SK-N-SH treated with all-trans-retinoic acid at 6 μM for 48 hours (cell line): ENCODE data around the gene CHCHD5.

Experiments
- ATAC-seq: fragments of 200-7000 bp; cut with Tn5 transposase; 3 replicates; pipeline ENCODE4 v1.9.1; 2020; ENCODE audit warnings: mild to moderate bottlenecking, moderate library complexity
- BACH2 ChIP-seq: fragments of 250-450 bp; sonication (Bioruptor Pico); IDR thresholded peaks from 2 replicates; pipeline ENCODE4 v1.9.0; 2021; ENCODE audit warnings: mild to moderate bottlenecking, borderline replicate concordance
- CSDC2 ChIP-seq: fragments of 250-450 bp; sonication (Bioruptor Pico); IDR thresholded peaks from 2 replicates; pipeline ENCODE4 v1.5.0; 2020; ENCODE audit warnings: mild to moderate bottlenecking, moderate library complexity
- ESRRG ChIP-seq: fragments of 250-450 bp; sonication (Bioruptor Pico); IDR thresholded peaks from 2 replicates; pipeline ENCODE4 v1.6.1; 2021; ENCODE audit warnings: mild to moderate bottlenecking
- ISL1 ChIP-seq: fragments of 250-450 bp; sonication (Bioruptor Pico); IDR thresholded peaks from 2 replicates; pipeline ENCODE4 v2.1.2; 2022; ENCODE audit warnings: mild to moderate bottlenecking, moderate library complexity
- OSR1 ChIP-seq: fragments of 250-450 bp; sonication (Bioruptor Pico); IDR thresholded peaks from 2 replicates; pipeline ENCODE4 v1.8.0; 2022; ENCODE audit warnings: moderate library complexity, mild to moderate bottlenecking, inconsistent platforms
- SNAI2 ChIP-seq: fragments of 250-450 bp; sonication (Bioruptor Pico); IDR thresholded peaks from 2 replicates; pipeline ENCODE4 v1.5.0; 2020; ENCODE audit warnings: mild to moderate bottlenecking, moderate library complexity
- TCF4 ChIP-seq: fragments of 250-450 bp; sonication (Bioruptor Pico); IDR thresholded peaks from 2 replicates; pipeline ENCODE4 v1.8.0; 2021; ENCODE audit warnings: mild to moderate bottlenecking, moderate library complexity, borderline replicate concordance
- TOX ChIP-seq: fragments of 250-450 bp; sonication (Bioruptor Pico); IDR thresholded peaks from 2 replicates; pipeline ENCODE4 v1.8.0; 2021; ENCODE audit warnings: mild to moderate bottlenecking, moderate library complexity, borderline replicate concordance
- ZFP3 ChIP-seq: fragments of 250-450 bp; sonication (Bioruptor Pico); IDR thresholded peaks from 2 replicates; pipeline ENCODE4 v1.5.0; 2020; ENCODE audit warnings: mild to moderate bottlenecking, moderate library complexity
- ZFP30 ChIP-seq: fragments of 450-650 bp; formaldehyde crosslinking; IDR thresholded peaks from 2 replicates; pipeline ENCODE4 v1.5.0; 2022; ENCODE audit warnings: mild to moderate bottlenecking, moderate library complexity
- ZNF565 ChIP-seq: fragments of 450-650 bp; formaldehyde crosslinking; conservative IDR thresholded peaks from 2 replicates; pipeline ENCODE4 v1.5.0; 2020; ENCODE audit warnings: low read depth, mild to moderate bottlenecking, moderate library complexity
- ZNF70 ChIP-seq: fragments of 450-650 bp; formaldehyde crosslinking; IDR thresholded peaks from 2 replicates; pipeline ENCODE4 v1.5.0; 2020; ENCODE audit warnings: mild to moderate bottlenecking, moderate library complexity
- ZNF8 ChIP-seq: fragments of 450-650 bp; formaldehyde crosslinking; IDR thresholded peaks from 2 replicates; pipeline ENCODE4 v1.5.0; 2020; ENCODE audit warnings: mild to moderate bottlenecking, moderate library complexity
- TF ChIP-seq, protein P1 (sequence below): fragments of 250-450 bp; sonication (Bioruptor Pico); IDR thresholded peaks from 2 replicates; pipeline ENCODE4 v1.5.0; 2020; ENCODE audit warnings: mild to moderate bottlenecking, moderate library complexity
- TF ChIP-seq, protein P2 (sequence below): fragments of 250-450 bp; sonication (Bioruptor Pico); IDR thresholded peaks from 2 replicates; pipeline ENCODE4 v1.8.0; 2021; ENCODE audit warnings: low read depth, mild to moderate bottlenecking, moderate library complexity, borderline replicate concordance
- TF ChIP-seq, protein P3 (sequence below): fragments of 250-450 bp; sonication (Bioruptor Pico); IDR thresholded peaks from 2 replicates; pipeline ENCODE4 v1.8.0; 2020; ENCODE audit warnings: mild to moderate bottlenecking, moderate library complexity, borderline replicate concordance
- TF ChIP-seq, protein P4 (sequence below): fragments of 250-450 bp; sonication (Bioruptor Pico); IDR thresholded peaks from 2 replicates; pipeline ENCODE4 v1.5.1; 2021; ENCODE audit warnings: mild to moderate bottlenecking, moderate library complexity

CHCHD5 gene

DNA sequence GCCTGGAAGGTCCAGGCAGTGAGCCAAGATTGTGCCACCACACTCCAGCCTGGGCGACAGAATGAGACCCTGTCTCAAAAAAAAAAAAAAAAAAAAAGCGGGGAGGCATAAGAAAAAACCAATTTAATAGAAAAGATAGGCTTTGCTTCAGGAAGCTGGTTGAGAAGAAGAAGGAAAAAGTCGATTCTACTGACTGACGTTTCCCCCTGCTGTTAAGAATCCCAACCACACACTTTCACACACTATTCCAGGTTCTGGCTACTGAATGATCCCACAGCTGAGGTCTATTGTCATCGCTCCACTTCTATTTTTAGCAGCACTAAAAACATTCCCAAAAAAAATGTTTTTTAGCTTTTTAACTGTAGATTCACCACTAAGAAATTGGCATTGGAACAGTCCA is 6.7 kb upstream of the CHCHD5 start:
- ATAC-seq, result peak; percentile 46; the same call in 2 of the 3 replicates
- no peak for TF ChIP-seq CSDC2 (CRISPR knock-in tag)
- no peak for TF ChIP-seq ZNF70 (CRISPR knock-in tag)
- no peak for TF ChIP-seq BACH2
- TF ChIP-seq, protein P1, sequence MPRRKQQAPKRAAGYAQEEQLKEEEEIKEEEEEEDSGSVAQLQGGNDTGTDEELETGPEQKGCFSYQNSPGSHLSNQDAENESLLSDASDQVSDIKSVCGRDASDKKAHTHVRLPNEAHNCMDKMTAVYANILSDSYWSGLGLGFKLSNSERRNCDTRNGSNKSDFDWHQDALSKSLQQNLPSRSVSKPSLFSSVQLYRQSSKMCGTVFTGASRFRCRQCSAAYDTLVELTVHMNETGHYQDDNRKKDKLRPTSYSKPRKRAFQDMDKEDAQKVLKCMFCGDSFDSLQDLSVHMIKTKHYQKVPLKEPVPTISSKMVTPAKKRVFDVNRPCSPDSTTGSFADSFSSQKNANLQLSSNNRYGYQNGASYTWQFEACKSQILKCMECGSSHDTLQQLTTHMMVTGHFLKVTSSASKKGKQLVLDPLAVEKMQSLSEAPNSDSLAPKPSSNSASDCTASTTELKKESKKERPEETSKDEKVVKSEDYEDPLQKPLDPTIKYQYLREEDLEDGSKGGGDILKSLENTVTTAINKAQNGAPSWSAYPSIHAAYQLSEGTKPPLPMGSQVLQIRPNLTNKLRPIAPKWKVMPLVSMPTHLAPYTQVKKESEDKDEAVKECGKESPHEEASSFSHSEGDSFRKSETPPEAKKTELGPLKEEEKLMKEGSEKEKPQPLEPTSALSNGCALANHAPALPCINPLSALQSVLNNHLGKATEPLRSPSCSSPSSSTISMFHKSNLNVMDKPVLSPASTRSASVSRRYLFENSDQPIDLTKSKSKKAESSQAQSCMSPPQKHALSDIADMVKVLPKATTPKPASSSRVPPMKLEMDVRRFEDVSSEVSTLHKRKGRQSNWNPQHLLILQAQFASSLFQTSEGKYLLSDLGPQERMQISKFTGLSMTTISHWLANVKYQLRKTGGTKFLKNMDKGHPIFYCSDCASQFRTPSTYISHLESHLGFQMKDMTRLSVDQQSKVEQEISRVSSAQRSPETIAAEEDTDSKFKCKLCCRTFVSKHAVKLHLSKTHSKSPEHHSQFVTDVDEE (CRISPR knock-in tag), result no peak
- no peak for TF ChIP-seq TCF4
- no peak for TF ChIP-seq ISL1 (CRISPR knock-in tag)
- TF ChIP-seq ZFP30, result no peak
- TF ChIP-seq, protein P2, sequence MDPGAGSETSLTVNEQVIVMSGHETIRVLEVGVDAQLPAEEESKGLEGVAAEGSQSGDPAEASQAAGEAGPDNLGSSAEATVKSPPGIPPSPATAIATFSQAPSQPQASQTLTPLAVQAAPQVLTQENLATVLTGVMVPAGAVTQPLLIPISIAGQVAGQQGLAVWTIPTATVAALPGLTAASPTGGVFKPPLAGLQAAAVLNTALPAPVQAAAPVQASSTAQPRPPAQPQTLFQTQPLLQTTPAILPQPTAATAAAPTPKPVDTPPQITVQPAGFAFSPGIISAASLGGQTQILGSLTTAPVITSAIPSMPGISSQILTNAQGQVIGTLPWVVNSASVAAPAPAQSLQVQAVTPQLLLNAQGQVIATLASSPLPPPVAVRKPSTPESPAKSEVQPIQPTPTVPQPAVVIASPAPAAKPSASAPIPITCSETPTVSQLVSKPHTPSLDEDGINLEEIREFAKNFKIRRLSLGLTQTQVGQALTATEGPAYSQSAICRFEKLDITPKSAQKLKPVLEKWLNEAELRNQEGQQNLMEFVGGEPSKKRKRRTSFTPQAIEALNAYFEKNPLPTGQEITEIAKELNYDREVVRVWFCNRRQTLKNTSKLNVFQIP (CRISPR knock-in tag), result no peak

DNA sequence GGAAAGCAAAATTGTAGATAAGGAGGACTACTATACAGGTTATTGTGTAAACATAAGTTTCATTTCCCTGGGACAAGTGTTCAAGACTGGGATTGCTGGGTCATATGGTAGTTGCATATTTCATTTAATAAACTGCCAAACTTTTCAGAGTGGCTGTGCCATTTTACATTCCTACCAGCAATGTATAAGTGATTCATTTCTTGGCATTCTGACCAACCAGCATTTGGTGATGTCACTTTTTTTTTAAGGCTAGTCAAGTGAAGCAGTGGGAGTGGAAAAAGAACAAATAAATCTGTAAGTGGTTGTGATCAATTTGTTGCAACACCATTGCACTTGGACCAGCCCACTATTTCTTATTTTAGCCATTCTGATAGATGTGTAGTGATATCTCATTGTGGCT is 5.2 kb upstream of the CHCHD5 start:
- ATAC-seq, result peak; percentile 33
- TF ChIP-seq, protein P3, sequence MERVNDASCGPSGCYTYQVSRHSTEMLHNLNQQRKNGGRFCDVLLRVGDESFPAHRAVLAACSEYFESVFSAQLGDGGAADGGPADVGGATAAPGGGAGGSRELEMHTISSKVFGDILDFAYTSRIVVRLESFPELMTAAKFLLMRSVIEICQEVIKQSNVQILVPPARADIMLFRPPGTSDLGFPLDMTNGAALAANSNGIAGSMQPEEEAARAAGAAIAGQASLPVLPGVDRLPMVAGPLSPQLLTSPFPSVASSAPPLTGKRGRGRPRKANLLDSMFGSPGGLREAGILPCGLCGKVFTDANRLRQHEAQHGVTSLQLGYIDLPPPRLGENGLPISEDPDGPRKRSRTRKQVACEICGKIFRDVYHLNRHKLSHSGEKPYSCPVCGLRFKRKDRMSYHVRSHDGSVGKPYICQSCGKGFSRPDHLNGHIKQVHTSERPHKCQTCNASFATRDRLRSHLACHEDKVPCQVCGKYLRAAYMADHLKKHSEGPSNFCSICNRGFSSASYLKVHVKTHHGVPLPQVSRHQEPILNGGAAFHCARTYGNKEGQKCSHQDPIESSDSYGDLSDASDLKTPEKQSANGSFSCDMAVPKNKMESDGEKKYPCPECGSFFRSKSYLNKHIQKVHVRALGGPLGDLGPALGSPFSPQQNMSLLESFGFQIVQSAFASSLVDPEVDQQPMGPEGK (CRISPR knock-in tag), result no peak
- TF ChIP-seq ZNF70 (CRISPR knock-in tag), result no peak
- no peak for TF ChIP-seq CSDC2 (CRISPR knock-in tag)
- TF ChIP-seq OSR1, result no peak
- TF ChIP-seq ESRRG (CRISPR knock-in tag), result no peak
- TF ChIP-seq SNAI2 (CRISPR knock-in tag), result no peak
- peak; percentile 61 for TF ChIP-seq ISL1 (CRISPR knock-in tag)
- TF ChIP-seq, protein P2 (CRISPR knock-in tag), result no peak
- TF ChIP-seq, all 23 proteins: peak for 1

DNA sequence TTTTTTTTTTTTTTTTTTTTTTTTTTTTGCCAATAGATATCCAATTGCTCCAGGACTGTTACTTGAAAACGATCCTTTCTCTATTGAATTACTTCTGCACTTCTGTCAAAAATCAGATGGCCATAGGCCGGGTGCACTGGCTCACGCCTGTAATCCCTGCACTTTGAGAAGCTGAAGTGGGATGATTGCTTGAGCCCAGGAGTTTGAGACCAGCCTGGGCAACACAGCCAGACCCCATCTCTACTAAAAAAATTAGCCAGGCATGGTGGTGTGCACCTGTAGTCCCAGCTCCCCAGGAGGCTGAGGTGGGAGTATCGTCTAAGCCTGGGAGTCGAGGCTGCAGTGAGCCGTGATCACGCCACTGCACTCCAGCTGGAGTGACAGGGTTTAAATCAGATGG is 4.3 kb upstream of the CHCHD5 start:
- ATAC-seq, result no peak
- TF ChIP-seq CSDC2 (CRISPR knock-in tag), result no peak
- TF ChIP-seq ESRRG (CRISPR knock-in tag), result no peak
- TF ChIP-seq ZFP3 (CRISPR knock-in tag), result no peak
- TF ChIP-seq OSR1, result no peak
- TF ChIP-seq, protein P4, sequence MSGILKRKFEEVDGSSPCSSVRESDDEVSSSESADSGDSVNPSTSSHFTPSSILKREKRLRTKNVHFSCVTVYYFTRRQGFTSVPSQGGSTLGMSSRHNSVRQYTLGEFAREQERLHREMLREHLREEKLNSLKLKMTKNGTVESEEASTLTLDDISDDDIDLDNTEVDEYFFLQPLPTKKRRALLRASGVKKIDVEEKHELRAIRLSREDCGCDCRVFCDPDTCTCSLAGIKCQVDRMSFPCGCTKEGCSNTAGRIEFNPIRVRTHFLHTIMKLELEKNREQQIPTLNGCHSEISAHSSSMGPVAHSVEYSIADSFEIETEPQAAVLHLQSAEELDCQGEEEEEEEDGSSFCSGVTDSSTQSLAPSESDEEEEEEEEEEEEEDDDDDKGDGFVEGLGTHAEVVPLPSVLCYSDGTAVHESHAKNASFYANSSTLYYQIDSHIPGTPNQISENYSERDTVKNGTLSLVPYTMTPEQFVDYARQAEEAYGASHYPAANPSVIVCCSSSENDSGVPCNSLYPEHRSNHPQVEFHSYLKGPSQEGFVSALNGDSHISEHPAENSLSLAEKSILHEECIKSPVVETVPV (CRISPR knock-in tag), result no peak
- TF ChIP-seq ZNF8 (CRISPR knock-in tag), result no peak
- no peak for TF ChIP-seq SNAI2 (CRISPR knock-in tag)
- no peak for TF ChIP-seq ZNF565
- no peak for TF ChIP-seq TOX (CRISPR knock-in tag)
- TF ChIP-seq ISL1 (CRISPR knock-in tag), result no peak
- no peak for TF ChIP-seq ZNF70 (CRISPR knock-in tag)
- TF ChIP-seq, all 23 proteins: peak for 0

DNA sequence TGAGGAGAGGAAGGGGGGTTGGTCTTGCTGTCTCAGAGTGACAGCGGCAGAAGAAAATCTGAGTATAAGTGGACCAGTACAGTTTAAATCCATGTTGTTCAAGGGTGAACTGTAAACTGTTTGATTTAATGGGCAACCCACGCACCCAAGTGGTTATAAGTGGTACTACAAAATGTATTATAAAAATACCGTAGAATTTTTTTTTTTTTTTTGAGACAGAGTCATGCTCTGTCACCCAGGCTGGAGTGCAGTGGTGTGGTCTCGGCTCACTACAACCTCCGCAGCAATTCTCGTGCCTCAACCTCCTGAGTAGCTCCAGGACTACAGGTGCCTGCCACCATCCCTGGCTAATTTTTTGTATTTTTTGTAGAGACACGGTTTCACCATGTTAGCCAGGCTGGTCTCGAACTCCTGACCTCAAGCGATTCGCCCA is 2.1 kb upstream of the CHCHD5 start:
- ATAC-seq, result peak; percentile 9
- TF ChIP-seq, protein P1 (CRISPR knock-in tag), result no peak
- no peak for TF ChIP-seq CSDC2 (CRISPR knock-in tag)
- TF ChIP-seq, protein P3 (CRISPR knock-in tag), result no peak
- TF ChIP-seq ZNF70 (CRISPR knock-in tag), result no peak
- no peak for TF ChIP-seq BACH2
